GM19043 (cell line): ENCODE measurements around the gene ZNF296.

Source experiments
- ATAC-seq: cut with Tn5 transposase; IDR thresholded peaks from one replicate; pipeline ENCODE4 v1.9.1; 2021; ENCODE audit warnings: low read depth; ENCODE audit not compliant: unreplicated experiment

Gene ZNF296

GRCh38 chr19:45103508-45104319 is 27.4 kb upstream of the ZNF296 start:
- ATAC-seq: no peak

GRCh38 chr19:45103156-45103507 is 26.9 kb upstream of the ZNF296 start:
- no peak for ATAC-seq

GRCh38 chr19:45102481-45102880 is 26.2 kb upstream of the ZNF296 start:
- ATAC-seq: no peak

GRCh38 chr19:45101806-45102205 is 25.5 kb upstream of the ZNF296 start:
- no peak for ATAC-seq

GRCh38 chr19:45100846-45101252 is 24.6 kb upstream of the ZNF296 start:
- no peak for ATAC-seq

- ATAC-seq: no peak
Observed at GRCh38 chr19:45100201-45100600, 23.9 kb upstream of the ZNF296 start.

- ATAC-seq: no peak
Observed at GRCh38 chr19:45099467-45100191, 23.4 kb upstream of the ZNF296 start.

GRCh38 chr19:45098521-45099466 is 22.5 kb upstream of the ZNF296 start:
- no peak for ATAC-seq

- no peak for ATAC-seq
Observed at GRCh38 chr19:45097776-45098520, 21.7 kb upstream of the ZNF296 start.

GRCh38 chr19:45097450-45097775 is 21.1 kb upstream of the ZNF296 start:
- ATAC-seq: no peak

- no peak for ATAC-seq
Observed at GRCh38 chr19:45096700-45097099, 20.4 kb upstream of the ZNF296 start.

GRCh38 chr19:45095496-45096413 is 19.5 kb upstream of the ZNF296 start:
- no peak for ATAC-seq

- no peak for ATAC-seq
Observed at GRCh38 chr19:45094707-45095106, 18.4 kb upstream of the ZNF296 start.

- ATAC-seq: no peak
Observed at GRCh38 chr19:45094137-45094536, 17.9 kb upstream of the ZNF296 start.

- peak; percentile 54 for ATAC-seq
Observed at GRCh38 chr19:45092747-45093678, 16.7 kb upstream of the ZNF296 start, which contains the start of gene PPP1R37. Gene PPP1R37 (plus strand): TSS chr19:45093179. CDS start chr19:45093326, 147 bp downstream.

GRCh38 chr19:45091031-45091923 is 15.0 kb upstream of the ZNF296 start:
- ATAC-seq: peak; percentile 54

GRCh38 chr19:45090606-45091005 is 14.3 kb upstream of the ZNF296 start:
- ATAC-seq: no peak
